Activated T-cell treated with anti-CD3 and anti-CD28 coated beads, Interleukin-2, amount 50 U/mL, for 1 hour (primary cell): ENCODE measurements around the gene RPUSD4.

Experiments
- DNase-seq: peaks from one replicate; pipeline ENCODE4 v3.0.0-alpha.2; 2020

Gene RPUSD4

GRCh38 chr11:126181939-126182730 is 29.3 kb downstream of the RPUSD4 start:
- DNase-seq: no peak

- DNase-seq: no peak
Measured at GRCh38 chr11:126176853-126177470, 34.5 kb downstream of the RPUSD4 start.

- DNase-seq: no peak
Measured at GRCh38 chr11:126175393-126175792, 36.1 kb downstream of the RPUSD4 start.

GRCh38 chr11:126174816-126175215 is 36.6 kb downstream of the RPUSD4 start:
- no peak for DNase-seq

GRCh38 chr11:126173257-126173656 is 38.2 kb downstream of the RPUSD4 start:
- DNase-seq: no peak

GRCh38 chr11:126172596-126173038 is 38.8 kb downstream of the RPUSD4 start:
- DNase-seq: no peak

- DNase-seq: no peak
Measured at GRCh38 chr11:126169291-126169690, 42.2 kb downstream of the RPUSD4 start.

- DNase-seq: no peak
Measured at GRCh38 chr11:126167488-126167887, 44.0 kb downstream of the RPUSD4 start.

- DNase-seq: no peak
Measured at GRCh38 chr11:126166413-126166812, 45.0 kb downstream of the RPUSD4 start.

- DNase-seq: no peak
Measured at GRCh38 chr11:126165757-126166156, 45.7 kb downstream of the RPUSD4 start.

- no peak for DNase-seq
Measured at GRCh38 chr11:126165311-126165720, 46.1 kb downstream of the RPUSD4 start.

- DNase-seq: no peak
Measured at GRCh38 chr11:126164781-126165180, 46.7 kb downstream of the RPUSD4 start.

- no peak for DNase-seq
Measured at GRCh38 chr11:126163779-126164178, 47.7 kb downstream of the RPUSD4 start.

GRCh38 chr11:126163074-126163700 is 48.3 kb downstream of the RPUSD4 start:
- no peak for DNase-seq

- DNase-seq: no peak
Measured at GRCh38 chr11:126162306-126163030, 49.0 kb downstream of the RPUSD4 start.

- DNase-seq: no peak
Measured at GRCh38 chr11:126161023-126161391, 50.4 kb downstream of the RPUSD4 start.

- DNase-seq: no peak
Measured at GRCh38 chr11:126160345-126161022, 51.0 kb downstream of the RPUSD4 start.

GRCh38 chr11:126159719-126160344 is 51.6 kb downstream of the RPUSD4 start:
- no peak for DNase-seq

GRCh38 chr11:126158054-126158791 is 53.2 kb downstream of the RPUSD4 start:
- no peak for DNase-seq

- DNase-seq: no peak
Measured at GRCh38 chr11:126157326-126158030, 54.0 kb downstream of the RPUSD4 start.

GRCh38 chr11:126156814-126157213 is 54.6 kb downstream of the RPUSD4 start:
- DNase-seq: no peak
